HepG2 (cell line): Measurements from ENCODE around the gene PLCB1. TPM values are rescaled to one million over a fixed set of nuclear protein-coding genes. Genes with fewer than 3 reads are reported as not detected.
A peak's percentile ranks its signal among the peaks of the same experiment; 100 is the strongest.

Experiments used
- HOXA5 ChIP-seq: sonication (generic); formaldehyde crosslinking; IDR thresholded peaks from 2 replicates; pipeline ENCODE4 v1.4.0; 2020; ENCODE audit warnings: missing genetic modification reagents
- JUNB ChIP-seq: sonication (generic); formaldehyde crosslinking; IDR thresholded peaks from 2 replicates; pipeline ENCODE4 v1.8.0; 2022; ENCODE audit warnings: missing genetic modification reagents, mild to moderate bottlenecking, borderline replicate concordance
- ZNF569 ChIP-seq: sonication (generic); formaldehyde crosslinking; IDR thresholded peaks from 2 replicates; pipeline ENCODE4 v1.5.0; 2020; ENCODE audit warnings: mild to moderate bottlenecking, missing genetic modification reagents, moderate library complexity, borderline replicate concordance
- polyA plus RNA-seq, 8 experiments: library from polyadenylated mRNA; depleted of rRNA in 3 of 8; stranded (reverse) in 7 of 8; unstranded in 1 of 8; fragments of >200 nt; fragmentation: Illumina TruSeq in 4 of 8; extraction: Trizol in 4 of 8; gene quantifications; 2 replicates each; pipeline versions ENCODE4 v1.2.1 to v1.2.3, GENCODE V29; 2011 to 2016; ENCODE audit warnings: low read depth in 4 of 8, missing spikeins in 1 of 8, mixed read lengths in 1 of 8; ENCODE audit not compliant: insufficient read depth in 1 of 8
- total RNA-seq, 5 experiments: library from RNA; depleted of rRNA; stranded (reverse); fragments of >200 nt; fragmentation: Illumina TruSeq; extraction: Trizol; gene quantifications; 2 replicates each; pipeline ENCODE4 v1.2.3, GENCODE V29; 2016; ENCODE audit warnings: low read depth in 1 of 5
- TF ChIP-seq, protein P1 (sequence below): sonication (generic); formaldehyde crosslinking; conservative IDR thresholded peaks from 2 replicates; pipeline ENCODE4 v1.4.0; 2020; ENCODE audit warnings: missing genetic modification reagents
- TF ChIP-seq, protein P2 (sequence below): sonication (generic); formaldehyde crosslinking; IDR thresholded peaks from 2 replicates; pipeline ENCODE4 v1.5.0; 2020; ENCODE audit warnings: mild to moderate bottlenecking, missing genetic modification reagents, borderline replicate concordance
- TF ChIP-seq, protein P3 (sequence below): sonication (generic); formaldehyde crosslinking; IDR thresholded peaks from 2 replicates; pipeline ENCODE4 v1.5.1; 2020; ENCODE audit warnings: mild to moderate bottlenecking, missing genetic modification reagents, borderline replicate concordance
- TF ChIP-seq, protein P4 (sequence below), 2 experiments: sonication (generic) in 1 of 2; formaldehyde crosslinking in 1 of 2; IDR thresholded peaks; 2 replicates each; pipeline versions ENCODE4 v1.4.0 to v1.6.1; 2018 to 2020; ENCODE audit warnings: missing genetic modification reagents in 2 of 2, borderline replicate concordance in 1 of 2, low read depth in 1 of 2, mild to moderate bottlenecking in 1 of 2, missing biosample characterization in 1 of 2
- TF ChIP-seq, protein P5 (sequence below): sonication (generic); formaldehyde crosslinking; IDR thresholded peaks from 2 replicates; pipeline ENCODE4 v1.8.0; 2022; ENCODE audit warnings: mild to moderate bottlenecking, missing genetic modification reagents, moderate library complexity
- TF ChIP-seq, protein P6 (sequence below): sonication (generic); formaldehyde crosslinking; IDR thresholded peaks from 2 replicates; pipeline ENCODE4 v1.4.0; 2020; ENCODE audit warnings: missing genetic modification reagents

PLCB1 gene
- total and polyA plus RNA-seq, 2 of the 13 experiments (the other 11 are each of a cell fraction or from before 2014, with no cell fraction given), result 42.4 to 55.9 TPM

DNA sequence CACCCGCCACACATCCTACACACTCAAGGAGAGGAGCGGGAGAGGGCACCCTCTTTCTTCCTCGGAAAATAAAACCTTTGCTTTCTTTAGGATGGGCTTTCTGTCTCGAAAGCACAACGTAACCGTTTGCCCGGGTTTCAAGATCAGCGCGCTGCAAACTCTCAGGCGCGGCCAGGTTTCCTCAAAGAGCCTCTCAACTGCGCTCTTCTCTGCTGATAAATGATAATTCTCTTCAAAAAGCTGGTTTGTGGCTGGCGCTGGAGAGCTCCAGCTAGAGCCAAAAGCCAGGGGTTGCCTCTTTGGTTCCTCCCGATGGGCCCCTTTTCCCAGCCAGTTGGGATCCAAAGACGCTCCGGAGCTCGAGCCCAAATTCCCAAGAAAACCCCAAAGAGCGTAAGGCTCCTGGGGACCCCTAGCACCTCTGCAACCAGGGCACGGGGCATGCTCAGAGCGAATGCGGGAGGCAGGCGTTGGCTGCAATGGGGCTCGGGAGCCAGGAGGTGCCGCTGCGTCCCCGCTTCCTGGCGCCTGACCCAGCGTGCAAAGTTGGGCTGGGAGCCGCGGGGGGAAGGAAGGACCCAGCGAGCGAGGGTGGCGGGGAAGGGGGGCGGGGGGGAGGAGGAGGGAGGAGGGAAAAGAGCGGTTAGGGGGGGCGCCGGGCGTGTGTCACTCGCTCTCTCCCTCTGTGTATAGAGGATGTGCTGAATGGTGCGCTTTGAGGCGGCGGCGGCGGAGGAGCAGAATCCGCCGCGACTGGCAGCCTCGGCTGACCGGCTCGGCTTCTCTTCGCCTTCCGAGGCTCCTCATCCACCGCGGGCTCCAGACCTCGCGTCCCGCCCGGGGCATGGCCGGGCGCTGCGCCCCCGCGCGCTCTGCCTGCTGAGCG is at the start of gene PLCB1 (continued):
- TF ChIP-seq, protein P1, sequence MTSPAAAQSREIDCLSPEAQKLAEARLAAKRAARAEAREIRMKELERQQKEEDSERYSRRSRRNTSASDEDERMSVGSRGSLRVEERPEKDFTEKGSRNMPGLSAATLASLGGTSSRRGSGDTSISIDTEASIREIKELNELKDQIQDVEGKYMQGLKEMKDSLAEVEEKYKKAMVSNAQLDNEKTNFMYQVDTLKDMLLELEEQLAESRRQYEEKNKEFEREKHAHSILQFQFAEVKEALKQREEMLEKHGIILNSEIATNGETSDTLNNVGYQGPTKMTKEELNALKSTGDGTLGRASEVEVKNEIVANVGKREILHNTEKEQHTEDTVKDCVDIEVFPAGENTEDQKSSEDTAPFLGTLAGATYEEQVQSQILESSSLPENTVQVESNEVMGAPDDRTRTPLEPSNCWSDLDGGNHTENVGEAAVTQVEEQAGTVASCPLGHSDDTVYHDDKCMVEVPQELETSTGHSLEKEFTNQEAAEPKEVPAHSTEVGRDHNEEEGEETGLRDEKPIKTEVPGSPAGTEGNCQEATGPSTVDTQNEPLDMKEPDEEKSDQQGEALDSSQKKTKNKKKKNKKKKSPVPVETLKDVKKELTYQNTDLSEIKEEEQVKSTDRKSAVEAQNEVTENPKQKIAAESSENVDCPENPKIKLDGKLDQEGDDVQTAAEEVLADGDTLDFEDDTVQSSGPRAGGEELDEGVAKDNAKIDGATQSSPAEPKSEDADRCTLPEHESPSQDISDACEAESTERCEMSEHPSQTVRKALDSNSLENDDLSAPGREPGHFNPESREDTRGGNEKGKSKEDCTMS, result no peak
- TF ChIP-seq JUNB (CRISPR knock-in tag), result no peak
- TF ChIP-seq, protein P2, sequence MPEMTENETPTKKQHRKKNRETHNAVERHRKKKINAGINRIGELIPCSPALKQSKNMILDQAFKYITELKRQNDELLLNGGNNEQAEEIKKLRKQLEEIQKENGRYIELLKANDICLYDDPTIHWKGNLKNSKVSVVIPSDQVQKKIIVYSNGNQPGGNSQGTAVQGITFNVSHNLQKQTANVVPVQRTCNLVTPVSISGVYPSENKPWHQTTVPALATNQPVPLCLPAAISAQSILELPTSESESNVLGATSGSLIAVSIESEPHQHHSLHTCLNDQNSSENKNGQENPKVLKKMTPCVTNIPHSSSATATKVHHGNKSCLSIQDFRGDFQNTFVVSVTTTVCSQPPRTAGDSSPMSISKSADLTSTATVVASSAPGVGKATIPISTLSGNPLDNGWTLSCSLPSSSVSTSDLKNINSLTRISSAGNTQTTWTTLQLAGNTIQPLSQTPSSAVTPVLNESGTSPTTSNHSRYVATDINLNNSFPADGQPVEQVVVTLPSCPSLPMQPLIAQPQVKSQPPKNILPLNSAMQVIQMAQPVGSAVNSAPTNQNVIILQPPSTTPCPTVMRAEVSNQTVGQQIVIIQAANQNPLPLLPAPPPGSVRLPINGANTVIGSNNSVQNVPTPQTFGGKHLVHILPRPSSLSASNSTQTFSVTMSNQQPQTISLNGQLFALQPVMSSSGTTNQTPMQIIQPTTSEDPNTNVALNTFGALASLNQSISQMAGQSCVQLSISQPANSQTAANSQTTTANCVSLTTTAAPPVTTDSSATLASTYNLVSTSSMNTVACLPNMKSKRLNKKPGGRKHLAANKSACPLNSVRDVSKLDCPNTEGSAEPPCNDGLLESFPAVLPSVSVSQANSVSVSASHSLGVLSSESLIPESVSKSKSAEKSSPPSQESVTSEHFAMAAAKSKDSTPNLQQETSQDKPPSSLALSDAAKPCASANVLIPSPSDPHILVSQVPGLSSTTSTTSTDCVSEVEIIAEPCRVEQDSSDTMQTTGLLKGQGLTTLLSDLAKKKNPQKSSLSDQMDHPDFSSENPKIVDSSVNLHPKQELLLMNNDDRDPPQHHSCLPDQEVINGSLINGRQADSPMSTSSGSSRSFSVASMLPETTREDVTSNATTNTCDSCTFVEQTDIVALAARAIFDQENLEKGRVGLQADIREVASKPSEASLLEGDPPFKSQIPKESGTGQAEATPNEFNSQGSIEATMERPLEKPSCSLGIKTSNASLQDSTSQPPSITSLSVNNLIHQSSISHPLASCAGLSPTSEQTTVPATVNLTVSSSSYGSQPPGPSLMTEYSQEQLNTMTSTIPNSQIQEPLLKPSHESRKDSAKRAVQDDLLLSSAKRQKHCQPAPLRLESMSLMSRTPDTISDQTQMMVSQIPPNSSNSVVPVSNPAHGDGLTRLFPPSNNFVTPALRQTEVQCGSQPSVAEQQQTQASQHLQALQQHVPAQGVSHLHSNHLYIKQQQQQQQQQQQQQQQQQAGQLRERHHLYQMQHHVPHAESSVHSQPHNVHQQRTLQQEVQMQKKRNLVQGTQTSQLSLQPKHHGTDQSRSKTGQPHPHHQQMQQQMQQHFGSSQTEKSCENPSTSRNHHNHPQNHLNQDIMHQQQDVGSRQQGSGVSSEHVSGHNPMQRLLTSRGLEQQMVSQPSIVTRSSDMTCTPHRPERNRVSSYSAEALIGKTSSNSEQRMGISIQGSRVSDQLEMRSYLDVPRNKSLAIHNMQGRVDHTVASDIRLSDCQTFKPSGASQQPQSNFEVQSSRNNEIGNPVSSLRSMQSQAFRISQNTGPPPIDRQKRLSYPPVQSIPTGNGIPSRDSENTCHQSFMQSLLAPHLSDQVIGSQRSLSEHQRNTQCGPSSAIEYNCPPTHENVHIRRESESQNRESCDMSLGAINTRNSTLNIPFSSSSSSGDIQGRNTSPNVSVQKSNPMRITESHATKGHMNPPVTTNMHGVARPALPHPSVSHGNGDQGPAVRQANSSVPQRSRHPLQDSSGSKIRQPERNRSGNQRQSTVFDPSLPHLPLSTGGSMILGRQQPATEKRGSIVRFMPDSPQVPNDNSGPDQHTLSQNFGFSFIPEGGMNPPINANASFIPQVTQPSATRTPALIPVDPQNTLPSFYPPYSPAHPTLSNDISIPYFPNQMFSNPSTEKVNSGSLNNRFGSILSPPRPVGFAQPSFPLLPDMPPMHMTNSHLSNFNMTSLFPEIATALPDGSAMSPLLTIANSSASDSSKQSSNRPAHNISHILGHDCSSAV, result no peak
- TF ChIP-seq, protein P3, sequence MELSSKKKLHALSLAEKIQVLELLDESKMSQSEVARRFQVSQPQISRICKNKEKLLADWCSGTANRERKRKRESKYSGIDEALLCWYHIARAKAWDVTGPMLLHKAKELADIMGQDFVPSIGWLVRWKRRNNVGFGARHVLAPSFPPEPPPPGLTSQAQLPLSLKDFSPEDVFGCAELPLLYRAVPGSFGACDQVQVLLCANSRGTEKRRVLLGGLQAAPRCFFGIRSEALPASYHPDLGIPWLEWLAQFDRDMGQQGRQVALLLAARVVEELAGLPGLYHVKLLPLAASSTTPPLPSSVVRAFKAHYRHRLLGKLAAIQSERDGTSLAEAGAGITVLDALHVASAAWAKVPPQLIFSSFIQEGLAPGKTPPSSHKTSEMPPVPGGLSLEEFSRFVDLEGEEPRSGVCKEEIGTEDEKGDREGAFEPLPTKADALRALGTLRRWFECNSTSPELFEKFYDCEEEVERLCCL (CRISPR knock-in tag), result no peak
- TF ChIP-seq, protein P4, sequence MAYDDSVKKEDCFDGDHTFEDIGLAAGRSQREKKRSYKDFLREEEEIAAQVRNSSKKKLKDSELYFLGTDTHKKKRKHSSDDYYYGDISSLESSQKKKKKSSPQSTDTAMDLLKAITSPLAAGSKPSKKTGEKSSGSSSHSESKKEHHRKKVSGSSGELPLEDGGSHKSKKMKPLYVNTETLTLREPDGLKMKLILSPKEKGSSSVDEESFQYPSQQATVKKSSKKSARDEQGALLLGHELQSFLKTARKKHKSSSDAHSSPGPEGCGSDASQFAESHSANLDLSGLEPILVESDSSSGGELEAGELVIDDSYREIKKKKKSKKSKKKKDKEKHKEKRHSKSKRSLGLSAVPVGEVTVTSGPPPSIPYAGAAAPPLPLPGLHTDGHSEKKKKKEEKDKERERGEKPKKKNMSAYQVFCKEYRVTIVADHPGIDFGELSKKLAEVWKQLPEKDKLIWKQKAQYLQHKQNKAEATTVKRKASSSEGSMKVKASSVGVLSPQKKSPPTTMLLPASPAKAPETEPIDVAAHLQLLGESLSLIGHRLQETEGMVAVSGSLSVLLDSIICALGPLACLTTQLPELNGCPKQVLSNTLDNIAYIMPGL (CRISPR knock-in tag; IDR thresholded peaks at IDR 0.05; ENCODE audit: borderline replicate concordance in 1 of 2, low read depth in 1 of 2), result peak; percentile 70 to 96
- TF ChIP-seq ZNF569, result no peak
- TF ChIP-seq HOXA5, result peak; percentile 83; the same call in 1 of the 2 replicates
- TF ChIP-seq, protein P5, sequence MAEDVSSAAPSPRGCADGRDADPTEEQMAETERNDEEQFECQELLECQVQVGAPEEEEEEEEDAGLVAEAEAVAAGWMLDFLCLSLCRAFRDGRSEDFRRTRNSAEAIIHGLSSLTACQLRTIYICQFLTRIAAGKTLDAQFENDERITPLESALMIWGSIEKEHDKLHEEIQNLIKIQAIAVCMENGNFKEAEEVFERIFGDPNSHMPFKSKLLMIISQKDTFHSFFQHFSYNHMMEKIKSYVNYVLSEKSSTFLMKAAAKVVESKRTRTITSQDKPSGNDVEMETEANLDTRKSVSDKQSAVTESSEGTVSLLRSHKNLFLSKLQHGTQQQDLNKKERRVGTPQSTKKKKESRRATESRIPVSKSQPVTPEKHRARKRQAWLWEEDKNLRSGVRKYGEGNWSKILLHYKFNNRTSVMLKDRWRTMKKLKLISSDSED, result no peak
- TF ChIP-seq, protein P6, sequence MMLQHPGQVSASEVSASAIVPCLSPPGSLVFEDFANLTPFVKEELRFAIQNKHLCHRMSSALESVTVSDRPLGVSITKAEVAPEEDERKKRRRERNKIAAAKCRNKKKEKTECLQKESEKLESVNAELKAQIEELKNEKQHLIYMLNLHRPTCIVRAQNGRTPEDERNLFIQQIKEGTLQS (CRISPR knock-in tag), result peak; percentile 74; the same call in 1 of the 2 replicates
